ENCODE data around the gene GUCA1A.

GRCh38 chr6:42226161-42226611, 53.0 kb downstream of the GUCA1A start:
- TF ChIP-seq, protein P1, sequence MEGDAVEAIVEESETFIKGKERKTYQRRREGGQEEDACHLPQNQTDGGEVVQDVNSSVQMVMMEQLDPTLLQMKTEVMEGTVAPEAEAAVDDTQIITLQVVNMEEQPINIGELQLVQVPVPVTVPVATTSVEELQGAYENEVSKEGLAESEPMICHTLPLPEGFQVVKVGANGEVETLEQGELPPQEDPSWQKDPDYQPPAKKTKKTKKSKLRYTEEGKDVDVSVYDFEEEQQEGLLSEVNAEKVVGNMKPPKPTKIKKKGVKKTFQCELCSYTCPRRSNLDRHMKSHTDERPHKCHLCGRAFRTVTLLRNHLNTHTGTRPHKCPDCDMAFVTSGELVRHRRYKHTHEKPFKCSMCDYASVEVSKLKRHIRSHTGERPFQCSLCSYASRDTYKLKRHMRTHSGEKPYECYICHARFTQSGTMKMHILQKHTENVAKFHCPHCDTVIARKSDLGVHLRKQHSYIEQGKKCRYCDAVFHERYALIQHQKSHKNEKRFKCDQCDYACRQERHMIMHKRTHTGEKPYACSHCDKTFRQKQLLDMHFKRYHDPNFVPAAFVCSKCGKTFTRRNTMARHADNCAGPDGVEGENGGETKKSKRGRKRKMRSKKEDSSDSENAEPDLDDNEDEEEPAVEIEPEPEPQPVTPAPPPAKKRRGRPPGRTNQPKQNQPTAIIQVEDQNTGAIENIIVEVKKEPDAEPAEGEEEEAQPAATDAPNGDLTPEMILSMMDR (IDR thresholded peaks at IDR 0.05), result no peak
- TF ChIP-seq POLR2A (IDR thresholded peaks at IDR 0.05), result no peak

All from thyroid gland (tissue), 4 donors.